GM12873 (cell line): ENCODE measurements around the gene MYCBP.

ENCODE experiments used
- TF ChIP-seq, protein P1 (sequence below): IDR thresholded peaks from 2 replicates; pipeline ENCODE4 v1.5.1; 2012; ENCODE audit warnings: low read depth, mild to moderate bottlenecking, moderate library complexity, low read length, control low read depth; ENCODE audit not compliant: insufficient read depth; ENCODE audit errors: missing control alignments

MYCBP gene

DNA sequence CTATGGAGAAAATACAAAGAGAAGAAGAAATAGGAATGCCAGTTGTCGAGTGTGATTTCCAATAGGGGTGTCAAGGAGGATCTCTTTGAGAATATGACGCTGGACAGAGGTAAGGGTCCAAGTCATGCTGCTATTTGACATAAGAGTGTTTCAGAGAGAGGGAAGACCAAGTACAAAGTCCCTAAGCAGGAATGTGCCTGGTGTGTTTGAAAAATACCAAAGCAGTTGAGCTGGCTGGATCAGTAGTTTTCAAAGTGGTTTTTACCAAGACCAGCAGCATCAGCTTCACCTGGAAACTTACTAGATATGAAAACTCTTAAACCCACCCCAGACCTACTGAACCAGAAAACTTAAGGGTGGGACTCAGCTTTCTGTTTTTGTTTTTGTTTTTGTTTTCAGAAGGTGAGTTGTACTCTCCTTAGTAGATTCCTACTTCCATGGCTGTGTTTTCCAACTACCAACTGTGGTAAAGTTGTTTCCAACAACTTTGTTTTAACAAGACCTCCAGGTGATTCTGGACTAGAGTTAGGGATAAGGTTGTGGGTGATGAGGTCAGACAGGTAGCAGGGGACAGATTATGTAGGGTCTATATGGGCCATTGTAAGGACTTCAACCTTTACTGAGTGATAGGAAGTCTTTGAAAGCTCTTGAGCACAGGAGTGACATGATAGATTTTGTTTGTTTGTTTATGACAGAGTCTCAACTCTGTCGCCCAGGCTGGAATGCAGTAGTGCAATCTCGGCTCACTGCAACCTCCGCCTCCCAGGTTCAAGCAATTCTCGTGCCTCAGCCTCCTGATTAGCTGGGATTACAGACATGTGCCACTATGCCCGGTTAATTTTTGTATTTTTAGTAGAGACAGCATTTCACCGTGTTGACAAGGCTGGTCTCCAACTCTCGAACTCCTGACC, 15.5 kb upstream of the MYCBP start:
- TF ChIP-seq, protein P1, sequence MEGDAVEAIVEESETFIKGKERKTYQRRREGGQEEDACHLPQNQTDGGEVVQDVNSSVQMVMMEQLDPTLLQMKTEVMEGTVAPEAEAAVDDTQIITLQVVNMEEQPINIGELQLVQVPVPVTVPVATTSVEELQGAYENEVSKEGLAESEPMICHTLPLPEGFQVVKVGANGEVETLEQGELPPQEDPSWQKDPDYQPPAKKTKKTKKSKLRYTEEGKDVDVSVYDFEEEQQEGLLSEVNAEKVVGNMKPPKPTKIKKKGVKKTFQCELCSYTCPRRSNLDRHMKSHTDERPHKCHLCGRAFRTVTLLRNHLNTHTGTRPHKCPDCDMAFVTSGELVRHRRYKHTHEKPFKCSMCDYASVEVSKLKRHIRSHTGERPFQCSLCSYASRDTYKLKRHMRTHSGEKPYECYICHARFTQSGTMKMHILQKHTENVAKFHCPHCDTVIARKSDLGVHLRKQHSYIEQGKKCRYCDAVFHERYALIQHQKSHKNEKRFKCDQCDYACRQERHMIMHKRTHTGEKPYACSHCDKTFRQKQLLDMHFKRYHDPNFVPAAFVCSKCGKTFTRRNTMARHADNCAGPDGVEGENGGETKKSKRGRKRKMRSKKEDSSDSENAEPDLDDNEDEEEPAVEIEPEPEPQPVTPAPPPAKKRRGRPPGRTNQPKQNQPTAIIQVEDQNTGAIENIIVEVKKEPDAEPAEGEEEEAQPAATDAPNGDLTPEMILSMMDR: no peak

DNA sequence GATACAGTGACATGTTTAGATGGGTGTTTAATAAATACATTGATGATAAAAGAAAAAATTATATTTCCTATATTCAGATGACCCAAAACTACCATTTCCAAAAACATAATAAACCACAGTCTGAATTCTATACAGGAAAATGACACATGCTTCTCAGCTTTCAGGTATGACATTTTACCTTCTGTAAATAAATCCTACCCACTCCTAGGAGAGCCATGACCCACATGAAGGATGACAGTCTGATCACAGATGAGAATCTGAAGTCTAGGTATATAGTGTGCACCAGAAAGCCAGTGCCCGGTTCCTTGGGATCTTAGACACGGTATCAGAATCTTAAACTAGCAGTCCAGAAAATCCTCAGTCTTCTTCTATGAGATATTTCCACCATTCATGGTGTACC, 11.9 kb upstream of the MYCBP start:
- TF ChIP-seq, protein P1: no peak

DNA sequence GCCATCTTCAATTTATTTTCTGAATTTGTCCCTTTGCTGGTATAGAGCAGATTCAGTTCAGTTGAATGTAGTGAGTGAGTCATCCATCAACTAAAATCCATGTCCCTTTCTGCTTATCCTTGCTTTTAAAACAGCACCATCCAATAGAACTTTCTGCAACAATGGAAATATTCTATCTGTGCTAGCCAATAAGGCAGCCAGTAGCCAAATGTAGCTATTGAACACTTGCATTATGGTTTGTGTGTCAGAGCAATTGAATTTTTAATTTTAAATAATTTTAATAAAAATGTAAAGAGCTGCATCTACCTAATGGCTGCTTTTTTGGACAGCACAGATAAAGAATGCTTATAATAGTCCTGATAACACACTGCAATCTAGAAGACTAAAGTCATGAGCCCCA, 8.3 kb upstream of the MYCBP start, which contains the start of gene GJA9:
GJA9 (minus strand) TSS at position 101 of the 400 bp plus-strand sequence. CDS start 5,489 bp downstream, outside the sequence.
- TF ChIP-seq, protein P1: no peak

DNA sequence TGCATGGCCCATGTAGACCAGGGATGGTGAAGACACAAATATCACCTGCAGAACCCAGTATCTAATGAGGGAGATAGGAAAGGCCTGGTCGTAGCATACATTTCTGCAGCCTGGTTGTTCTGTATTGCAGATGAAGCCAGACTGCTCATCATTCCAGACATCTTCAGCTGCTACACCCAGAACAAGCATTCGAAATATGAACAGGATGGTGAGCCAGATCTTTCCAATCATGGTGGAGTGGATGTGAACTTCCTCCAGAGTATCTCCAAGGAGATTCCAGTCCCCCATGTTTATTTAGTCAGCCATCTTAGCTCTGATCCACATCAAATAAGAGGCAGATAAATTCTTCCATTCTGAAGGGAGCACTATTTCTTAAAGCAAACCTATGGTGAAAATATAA, 2.7 kb upstream of the MYCBP start:
- TF ChIP-seq, protein P1: no peak

DNA sequence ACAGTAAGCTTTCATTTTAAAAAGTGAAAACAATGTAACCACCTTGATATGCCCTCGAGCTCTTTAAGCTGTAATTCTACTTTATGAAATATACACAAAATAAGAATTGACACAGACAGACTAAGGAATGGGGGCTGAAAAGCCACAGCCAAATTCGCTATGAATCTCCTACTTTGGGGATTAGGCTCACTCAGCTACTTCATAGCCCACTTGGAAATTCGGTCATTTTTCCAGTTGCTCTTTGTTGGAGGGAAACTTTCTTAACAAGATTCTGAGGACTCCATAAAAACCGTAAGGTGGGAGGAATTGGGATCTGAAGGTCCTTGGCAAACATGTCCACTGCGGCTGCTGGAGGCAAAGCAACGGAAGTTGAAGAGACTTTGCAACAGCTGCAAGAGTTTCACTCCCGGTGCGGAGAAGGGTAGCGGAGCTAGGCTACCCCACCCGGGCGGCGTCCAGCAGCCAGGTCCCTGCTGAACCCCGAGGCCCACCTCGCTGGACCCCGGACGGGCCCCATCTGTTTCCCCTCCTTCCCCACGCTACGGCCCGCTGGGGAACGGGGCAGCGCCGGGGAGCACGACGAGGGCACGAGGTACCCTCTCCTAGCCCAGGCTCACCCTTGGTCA, 634 bp downstream of the MYCBP start:
- TF ChIP-seq, protein P1: no peak

DNA sequence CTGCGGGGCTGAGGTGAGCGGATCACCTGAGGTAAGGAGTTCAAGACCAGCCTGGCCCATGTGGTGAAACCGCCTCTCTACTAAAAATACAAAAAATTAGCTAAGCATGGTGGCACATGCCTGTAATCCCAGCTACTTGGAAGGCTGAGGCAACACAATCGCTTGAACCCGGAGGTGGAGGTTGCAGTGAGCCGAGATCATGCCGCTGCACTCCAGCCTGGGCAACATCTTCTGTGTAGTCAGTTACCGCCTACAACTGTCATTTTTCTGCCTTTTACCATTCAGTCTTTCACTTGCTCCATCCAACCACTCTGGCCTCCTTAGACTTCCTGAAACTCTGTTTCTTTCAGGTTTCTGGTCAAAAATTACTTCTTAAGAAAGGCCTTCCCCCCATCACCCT, 2.2 kb downstream of the MYCBP start:
- TF ChIP-seq, protein P1: no peak

DNA sequence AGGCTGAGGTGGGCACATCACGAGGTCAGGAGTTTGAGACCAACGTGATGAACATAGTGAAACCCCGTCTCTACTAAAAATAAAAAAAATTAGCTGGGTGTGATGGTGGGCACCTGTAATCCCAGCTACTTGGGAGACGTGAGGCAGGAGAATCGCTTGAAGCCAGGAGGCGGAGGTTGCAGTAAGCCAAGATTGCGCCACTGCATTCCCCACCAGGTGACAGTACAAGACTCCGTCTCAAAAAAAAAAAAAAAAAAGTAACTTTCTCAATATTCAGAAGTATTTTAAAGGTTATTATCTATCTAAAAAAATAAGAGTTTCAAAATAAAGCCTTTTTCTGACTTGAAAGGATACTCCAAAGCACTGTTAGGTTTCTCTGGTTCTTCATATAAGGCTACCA, 5.9 kb downstream of the MYCBP start:
- TF ChIP-seq, protein P1: no peak
